Skeletal muscle satellite cell (primary cell): Measurements from ENCODE around the gene CMTM3.
"Not testable (repeated sequence)": the region's sequence is repeated elsewhere in the genome, so short reads cannot be mapped to it uniquely, and the experiment has no call there.

Experiments used
- H3K27me3 ChIP-seq: 2 replicates; pipeline ENCODE4 v1.7.0; 2013; ENCODE audit warnings: low read length; ENCODE audit not compliant: control insufficient read depth, insufficient read depth
- H3K36me3 ChIP-seq: 2 replicates; pipeline ENCODE4 v1.7.0; 2013; ENCODE audit warnings: mild to moderate bottlenecking, control low read depth, low read length; ENCODE audit not compliant: insufficient read depth
- H3K4me1 ChIP-seq: 2 replicates; pipeline ENCODE4 v1.7.0; 2013; ENCODE audit warnings: low read length; ENCODE audit not compliant: control insufficient read depth, insufficient read depth
- H3K4me2 ChIP-seq: 2 replicates; pipeline ENCODE4 v1.7.0; 2013; ENCODE audit warnings: mild to moderate bottlenecking, low read length
- H3K4me3 ChIP-seq: 2 replicates; pipeline ENCODE4 v1.7.0; 2013; ENCODE audit warnings: low read length
- H3K9ac ChIP-seq: 2 replicates; pipeline ENCODE4 v1.7.0; 2013; ENCODE audit warnings: mild to moderate bottlenecking, low read depth, low read length, moderate library complexity
- H3K9me3 ChIP-seq: replicated peaks from 2 replicates; pipeline ENCODE4 v1.7.0; 2013; ENCODE audit warnings: mild to moderate bottlenecking, control low read depth, low read length

CMTM3 gene

DNA sequence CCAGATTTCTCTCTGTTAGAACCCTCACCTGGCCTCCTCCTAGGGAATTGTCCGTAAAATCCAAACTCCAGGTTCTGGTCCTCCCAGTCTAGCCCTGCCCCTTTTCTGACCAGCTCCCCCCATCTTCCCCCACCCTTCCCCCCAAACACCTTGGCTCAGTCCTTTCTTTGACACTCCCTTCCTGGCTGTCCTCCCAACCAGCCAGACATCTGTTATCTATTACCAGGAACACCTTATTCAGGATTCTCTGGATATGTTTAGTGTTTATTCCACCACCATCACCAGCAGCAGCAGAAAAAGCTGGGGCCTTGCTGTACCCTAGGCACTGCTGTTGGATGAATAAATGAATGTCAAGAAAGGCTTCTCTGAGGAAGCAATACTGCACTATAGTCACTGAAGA, 4.0 kb upstream of the CMTM3 start:
- Histone ChIP-seq H3K4me2 (no peak overlapping the region), H3K4me3 (no peak overlapping the region), H3K9me3 (peaks cover 2% of the 10 kb centered on the region), H3K9ac (no peak overlapping the region), H3K36me3 (no peaks in the 10 kb centered on the region), H3K4me1 (peaks cover 7% of the 10 kb centered on the region), H3K27me3 (peaks cover 10% of the 10 kb centered on the region)

- Histone ChIP-seq H3K4me1 (peaks cover 16% of the 10 kb centered on the region), H3K9me3 (peaks cover 2% of the 10 kb centered on the region), H3K4me3 (no peak overlapping the region), H3K27me3 (peaks cover 10% of the 10 kb centered on the region), H3K36me3 (no peaks in the 10 kb centered on the region), H3K9ac (no peak overlapping the region), H3K4me2 (no peak overlapping the region)
Observed at GRCh38 chr16:66601471-66601870, 3.0 kb upstream of the CMTM3 start.

GRCh38 chr16:66603537-66604375, 748 bp upstream of the CMTM3 start:
- Histone ChIP-seq H3K9me3 (peaks cover 2% of the 10 kb centered on the region), H3K9ac (peak overlapping the region; percentile 87), H3K4me3 (peak overlapping the region; percentile 95), H3K4me1 (peaks cover 24% of the 10 kb centered on the region), H3K4me2 (peak overlapping the region; percentile 93), H3K27me3 (peaks cover 6% of the 10 kb centered on the region), H3K36me3 (peaks cover 2% of the 10 kb centered on the region)

- Histone ChIP-seq H3K36me3 (peaks cover 18% of the 10 kb centered on the region), H3K9ac (peak overlapping the region; percentile 90), H3K4me2 (peak overlapping the region; percentile 90), H3K4me1 (peaks cover 28% of the 10 kb centered on the region), H3K9me3 (peaks cover 2% of the 10 kb centered on the region), H3K4me3 (peak overlapping the region; percentile 95), H3K27me3 (no peaks in the 10 kb centered on the region)
Observed at GRCh38 chr16:66605177-66605978, 874 bp downstream of the CMTM3 start.

DNA sequence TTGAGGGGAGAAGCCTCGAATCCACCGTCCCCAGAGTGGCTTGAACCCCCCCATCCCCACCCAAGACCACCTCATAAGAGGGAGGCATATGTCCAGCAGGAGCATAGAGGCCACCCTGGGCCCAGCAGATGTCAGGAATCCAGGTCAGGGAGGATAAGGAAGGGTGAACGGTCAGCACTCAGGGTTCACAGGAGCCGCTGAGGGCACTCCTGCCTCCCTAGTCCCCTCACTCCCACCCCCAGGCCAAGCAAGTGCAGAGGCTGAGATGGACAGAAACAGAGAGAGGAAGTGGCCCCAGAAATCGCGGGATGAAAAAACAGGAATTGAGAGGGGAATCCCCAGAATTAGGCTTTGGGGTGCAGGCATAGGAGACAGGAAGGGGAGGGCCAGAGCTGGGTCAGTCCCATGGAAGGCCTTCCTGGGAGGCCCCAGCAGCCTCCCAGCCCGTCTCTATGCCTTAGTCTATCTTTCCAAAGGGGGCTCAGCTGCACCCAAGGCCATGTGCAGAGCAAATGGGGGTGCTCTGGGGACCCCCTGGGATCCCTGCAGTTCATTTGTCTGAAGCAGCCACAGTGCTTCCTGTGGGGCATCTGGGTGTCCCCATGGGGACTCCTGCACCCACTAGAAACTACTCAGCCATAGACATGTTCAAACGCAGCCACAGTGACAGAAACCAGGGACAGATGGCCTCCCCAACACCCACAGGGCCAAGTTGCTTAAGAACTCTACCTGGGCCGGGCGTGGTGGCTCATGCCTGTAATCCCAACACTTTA, 1.7 kb downstream of the CMTM3 start:
- peak overlapping the region; percentile 90 for H3K4me2 ChIP-seq
- H3K27me3 ChIP-seq: no peaks in the 10 kb centered on the region
- peak overlapping the region; percentile 90 for H3K9ac ChIP-seq
- H3K36me3 ChIP-seq: peaks cover 24% of the 10 kb centered on the region
- H3K4me1 ChIP-seq: peaks cover 28% of the 10 kb centered on the region
- peak overlapping the region; percentile 95 for H3K4me3 ChIP-seq
- peaks cover 1% of the 10 kb centered on the region for H3K9me3 ChIP-seq

DNA sequence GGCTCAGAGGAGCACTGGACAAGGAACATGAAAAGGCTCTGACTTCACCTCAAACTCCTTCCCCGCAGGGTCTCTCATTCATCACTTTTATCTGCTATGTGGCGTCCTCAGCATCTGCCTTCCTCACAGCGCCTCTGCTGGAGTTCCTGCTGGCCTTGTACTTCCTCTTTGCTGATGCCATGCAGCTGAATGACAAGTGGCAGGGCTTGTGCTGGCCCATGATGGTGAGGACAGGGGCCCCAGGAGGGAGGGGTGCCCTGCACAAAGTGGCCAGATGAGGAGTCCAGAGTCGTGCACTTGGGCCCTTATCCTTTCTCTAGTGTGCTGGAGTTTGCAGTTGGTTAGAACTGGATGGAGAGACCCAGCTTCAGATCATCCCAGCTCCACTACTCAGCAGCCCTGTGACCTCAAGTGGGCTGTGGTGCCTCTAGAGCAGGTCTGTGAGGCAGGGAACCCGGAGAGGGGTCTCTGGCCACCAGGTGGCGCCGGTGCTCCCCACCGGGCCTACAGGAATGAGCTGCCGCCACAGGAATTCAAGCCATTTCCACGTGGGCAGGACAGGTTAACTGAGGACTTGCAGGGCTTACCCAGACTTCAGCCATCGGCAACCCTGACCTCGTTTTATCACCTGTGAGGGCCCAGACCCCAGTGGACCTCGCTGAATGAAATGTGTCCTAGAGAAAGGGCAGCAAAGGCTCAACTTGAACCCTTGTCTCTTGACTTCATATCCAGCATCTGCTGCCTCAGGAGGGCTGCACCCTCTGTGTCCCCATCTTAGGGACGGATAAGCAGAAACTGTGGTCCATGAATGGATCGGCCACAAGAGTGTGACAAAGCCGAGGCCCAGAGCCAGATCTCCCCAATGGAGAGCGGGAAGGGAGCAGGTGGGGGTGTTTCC, 4.0 kb downstream of the CMTM3 start:
- no peaks in the 10 kb centered on the region for H3K27me3 ChIP-seq
- peaks cover 42% of the 10 kb centered on the region for H3K36me3 ChIP-seq
- H3K4me1 ChIP-seq: peaks cover 30% of the 10 kb centered on the region
- H3K4me2 ChIP-seq: peak overlapping the region; percentile 17
- H3K9me3 ChIP-seq: no peaks in the 10 kb centered on the region
- H3K4me3 ChIP-seq: no peak overlapping the region
- H3K9ac ChIP-seq: peak overlapping the region; percentile 11

- peaks cover 25% of the 10 kb centered on the region for H3K4me1 ChIP-seq
Observed at GRCh38 chr16:66609139-66609510, 4.6 kb downstream of the CMTM3 start.

GRCh38 chr16:66610111-66610820, 5.8 kb downstream of the CMTM3 start:
- no peaks in the 10 kb centered on the region for H3K27me3 ChIP-seq
- peaks cover 45% of the 10 kb centered on the region for H3K36me3 ChIP-seq
- no peak overlapping the region for H3K4me3 ChIP-seq
- no peaks in the 10 kb centered on the region for H3K9me3 ChIP-seq
- H3K9ac ChIP-seq: no peak overlapping the region
- peaks cover 25% of the 10 kb centered on the region for H3K4me1 ChIP-seq
- no peak overlapping the region for H3K4me2 ChIP-seq

More at GRCh38 chr16:66609139-66609510, 4.6 kb downstream of the CMTM3 start:
- Histone ChIP-seq H3K9me3 (no peaks in the 10 kb centered on the region), H3K27me3 (no peaks in the 10 kb centered on the region), H3K4me2 (peak overlapping the region; percentile 17), H3K36me3 (peaks cover 45% of the 10 kb centered on the region), H3K9ac (peak overlapping the region; percentile 11), H3K4me3 (no peak overlapping the region)

GRCh38 chr16:66611911-66612310, 7.4 kb downstream of the CMTM3 start:
- peaks cover 21% of the 10 kb centered on the region for H3K4me1 ChIP-seq
- not testable (repeated sequence) for H3K27me3 ChIP-seq, H3K9me3 ChIP-seq, H3K4me3 ChIP-seq, H3K9ac ChIP-seq, H3K4me2 ChIP-seq
- peaks cover 45% of the 10 kb centered on the region for H3K36me3 ChIP-seq

DNA sequence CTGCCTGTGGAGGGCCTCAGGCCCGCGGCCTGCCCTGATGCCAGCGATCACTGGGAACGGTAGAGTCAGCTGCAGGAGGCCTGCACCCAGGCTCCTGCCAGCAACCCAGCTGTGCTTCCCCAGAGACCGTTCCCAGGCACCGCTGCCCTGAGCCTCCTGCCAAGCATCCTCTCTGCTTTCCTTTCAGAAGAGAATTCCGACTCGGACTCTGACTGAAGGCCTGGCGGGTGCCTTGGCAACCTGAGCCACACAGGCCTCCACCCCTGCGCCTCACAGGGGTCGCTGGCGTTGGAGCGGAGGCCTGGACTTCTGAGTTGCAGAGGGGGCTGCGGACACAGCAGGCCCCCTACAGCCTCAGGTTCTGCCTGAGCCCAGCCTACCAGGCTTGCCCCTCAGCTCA, 7.9 kb downstream of the CMTM3 start:
- H3K4me3 ChIP-seq: no peak overlapping the region
- H3K36me3 ChIP-seq: peaks cover 45% of the 10 kb centered on the region
- peaks cover 26% of the 10 kb centered on the region for H3K4me1 ChIP-seq
- no peak overlapping the region for H3K9ac ChIP-seq
- no peaks in the 10 kb centered on the region for H3K9me3 ChIP-seq
- no peaks in the 10 kb centered on the region for H3K27me3 ChIP-seq
- no peak overlapping the region for H3K4me2 ChIP-seq
